ENCODE results near the gene PALM.
A peak's percentile ranks its signal among the peaks of the same experiment; 100 is the strongest.

PALM gene

DNA sequence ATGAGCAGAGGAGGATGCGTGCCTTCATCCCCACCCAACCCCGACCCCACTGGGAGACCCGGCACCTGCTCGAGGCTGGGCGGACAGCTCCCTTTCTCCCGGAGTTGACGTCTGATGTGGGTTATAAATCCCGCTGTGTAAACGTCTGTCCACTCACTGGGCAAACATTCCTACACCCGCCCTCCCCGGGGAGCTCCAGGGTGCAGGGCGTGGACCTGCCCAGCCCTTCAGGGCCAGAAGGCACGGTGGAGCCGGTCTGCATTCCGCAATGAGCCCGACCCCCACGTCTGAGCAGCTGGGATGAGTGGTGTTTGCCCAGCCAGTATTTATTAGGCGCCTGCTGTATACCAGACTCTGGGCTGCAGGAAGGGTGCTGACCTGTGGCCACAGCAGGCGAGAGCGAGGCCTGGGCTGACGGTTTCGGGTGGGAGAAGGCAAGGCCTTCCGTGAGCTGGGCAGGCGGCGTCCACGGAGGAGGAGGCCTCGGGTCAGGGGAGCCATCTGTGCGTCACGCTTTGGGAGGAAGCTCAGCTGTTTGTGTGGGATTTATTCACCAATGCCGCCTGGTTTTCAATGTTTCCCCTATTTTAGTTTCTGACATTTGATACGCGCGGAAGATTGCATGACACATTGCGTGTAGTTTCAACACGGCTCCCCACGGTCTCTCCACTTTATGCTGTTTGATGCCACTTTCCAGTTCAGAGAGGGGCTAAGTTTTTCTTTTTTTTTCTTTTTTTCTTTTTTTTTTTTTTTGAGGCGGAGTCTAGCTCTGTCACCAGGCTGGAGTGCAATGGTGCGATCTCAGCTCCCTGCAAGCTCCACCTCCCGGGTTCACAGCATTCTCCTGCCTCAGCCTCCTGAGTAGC is 44.1 kb downstream of the PALM start:
- peak; percentile 89 for DNase-seq (ENCODE audit: low read depth)

GRCh38 chr19:754530-754929 is 45.8 kb downstream of the PALM start:
- DNase-seq (ENCODE audit: low read depth) = no peak

- no peak for DNase-seq (ENCODE audit: low read depth)
These were observed 46.3 kb downstream of the PALM start for GRCh38 chr19:755063-755462.

DNA sequence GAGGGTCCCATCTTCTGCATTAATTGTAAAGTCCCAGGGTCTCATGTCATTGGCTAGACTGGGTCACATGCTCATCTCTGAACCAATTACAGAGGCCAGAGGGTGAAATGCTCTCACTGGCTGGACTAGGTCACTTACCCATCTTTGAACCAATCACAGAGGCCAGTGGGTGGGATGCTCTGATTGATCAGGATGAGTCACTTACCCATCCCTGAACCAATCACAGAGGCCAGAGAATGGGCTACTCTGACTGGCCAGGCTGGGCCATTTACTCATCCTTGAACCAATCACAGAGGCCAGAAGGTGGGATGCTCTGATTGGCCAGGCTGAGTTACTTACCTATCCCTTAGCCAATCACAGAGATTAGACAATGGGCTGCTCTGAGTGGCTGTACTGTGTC is 47.5 kb downstream of the PALM start:
- peak; percentile 66 for DNase-seq (ENCODE audit: low read depth)

- no peak for DNase-seq (ENCODE audit: low read depth)
These were observed 48.3 kb downstream of the PALM start for GRCh38 chr19:756821-757688.

- no peak for DNase-seq (ENCODE audit: low read depth)
These were observed 49.3 kb downstream of the PALM start for GRCh38 chr19:757811-758668.

GRCh38 chr19:763181-763580 is 54.4 kb downstream of the PALM start:
- no peak for DNase-seq (ENCODE audit: low read depth)

GRCh38 chr19:763869-764268 is 55.1 kb downstream of the PALM start:
- no peak for DNase-seq (ENCODE audit: low read depth)

GRCh38 chr19:764301-764700 is 55.6 kb downstream of the PALM start:
- no peak for DNase-seq (ENCODE audit: low read depth)

GRCh38 chr19:765179-765738 is 56.5 kb downstream of the PALM start:
- no peak for DNase-seq (ENCODE audit: low read depth)

DNA sequence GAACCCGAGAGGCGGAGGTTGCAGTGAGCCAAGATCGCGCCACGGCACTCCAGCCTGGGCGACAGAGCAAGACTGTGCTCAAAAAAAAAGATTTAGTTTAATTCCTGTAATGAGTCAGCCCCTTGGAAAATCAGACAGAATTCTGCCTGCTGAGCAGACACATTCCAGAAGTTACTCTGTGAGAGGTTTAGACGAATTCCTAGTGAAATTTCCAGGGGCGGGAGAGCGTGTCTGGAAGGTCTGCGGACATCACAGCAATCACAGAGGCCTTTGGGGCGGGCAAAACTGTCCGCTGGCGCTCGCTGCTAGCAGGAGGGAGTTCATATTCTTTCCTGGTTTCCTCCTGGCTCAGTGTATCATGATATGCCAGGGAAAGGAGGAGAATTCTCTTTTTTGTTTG is 59.7 kb downstream of the PALM start:
- DNase-seq (ENCODE audit: low read depth) = peak; percentile 71

DNA sequence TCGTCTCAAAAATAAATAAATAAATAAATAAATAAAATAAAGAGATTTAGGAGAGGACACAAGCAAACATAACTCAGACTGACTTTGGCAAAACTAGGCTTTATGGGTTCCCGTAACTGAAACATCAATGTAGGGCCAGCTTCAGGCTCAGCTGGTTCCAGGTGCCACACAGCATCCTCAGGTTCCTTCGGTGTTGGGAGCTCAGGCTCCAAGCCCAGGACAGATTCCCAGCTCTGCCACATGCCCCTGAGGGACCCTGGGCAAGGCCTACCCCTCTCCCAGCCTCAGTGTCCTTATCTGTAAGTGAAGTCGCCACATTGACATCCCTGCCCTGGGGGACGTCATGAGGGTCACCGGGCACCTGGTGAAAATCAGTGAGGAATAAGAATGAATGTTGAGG is 60.9 kb downstream of the PALM start:
- DNase-seq (ENCODE audit: low read depth) = no peak

- DNase-seq (ENCODE audit: low read depth) = peak; percentile 51
These were observed 62.6 kb downstream of the PALM start for GRCh38 chr19:771332-771785.

DNA sequence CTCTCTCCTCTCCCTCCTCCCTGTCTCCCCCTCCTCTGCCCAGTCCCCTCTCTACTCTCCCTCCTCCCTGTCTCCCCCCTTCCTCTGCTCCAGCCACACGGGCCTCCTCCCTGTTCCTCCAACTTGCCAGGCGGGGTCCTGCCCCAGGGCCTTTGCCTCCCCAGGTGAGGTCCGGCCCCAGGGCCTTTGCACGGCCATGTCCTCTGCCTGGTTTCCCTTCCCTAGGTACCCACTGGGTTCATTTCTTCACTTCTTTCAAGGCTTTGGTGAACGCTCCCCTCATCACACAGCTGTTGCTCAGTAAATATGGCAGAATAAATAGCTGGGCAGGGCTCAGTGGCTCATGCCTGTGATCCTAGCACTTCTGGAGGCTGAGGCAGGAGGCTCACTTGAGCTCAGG is 63.3 kb downstream of the PALM start:
- DNase-seq (ENCODE audit: low read depth) = no peak

DNA sequence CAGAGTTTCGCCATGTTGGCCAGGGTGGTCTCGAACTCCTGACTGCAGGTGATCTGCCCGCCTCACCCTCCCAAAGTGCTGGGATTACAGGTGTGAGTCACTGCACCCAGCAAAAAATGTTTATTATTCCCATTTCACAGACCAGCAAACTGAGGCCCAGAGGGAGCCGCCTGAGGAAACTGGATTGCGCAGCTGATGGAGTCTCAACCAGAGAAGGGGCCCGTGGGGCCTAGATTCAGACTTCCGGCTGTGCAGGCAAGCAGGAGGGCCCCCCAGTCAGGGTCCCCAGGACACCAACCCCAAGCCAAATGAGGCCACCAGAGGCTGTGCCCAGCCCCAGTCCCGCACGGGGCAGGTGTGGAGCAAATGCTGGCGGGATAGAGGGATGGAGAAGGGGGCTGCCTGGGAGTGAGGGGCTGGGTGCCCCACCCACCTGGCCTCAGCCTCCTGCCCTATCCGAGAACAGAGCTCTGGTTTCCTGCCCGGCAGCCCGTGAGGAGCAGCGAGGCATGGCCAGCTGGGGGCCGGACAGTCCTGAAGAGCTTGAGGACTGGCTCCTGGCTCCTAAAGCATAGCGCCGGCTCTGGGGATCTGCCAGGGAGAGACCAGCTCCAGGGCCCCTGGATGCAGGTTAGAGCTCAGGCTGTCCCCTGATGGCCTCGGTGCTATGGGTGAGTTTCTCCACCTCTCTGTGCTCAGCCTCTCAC is 64.1 kb downstream of the PALM start:
- DNase-seq (ENCODE audit: low read depth) = no peak

DNA sequence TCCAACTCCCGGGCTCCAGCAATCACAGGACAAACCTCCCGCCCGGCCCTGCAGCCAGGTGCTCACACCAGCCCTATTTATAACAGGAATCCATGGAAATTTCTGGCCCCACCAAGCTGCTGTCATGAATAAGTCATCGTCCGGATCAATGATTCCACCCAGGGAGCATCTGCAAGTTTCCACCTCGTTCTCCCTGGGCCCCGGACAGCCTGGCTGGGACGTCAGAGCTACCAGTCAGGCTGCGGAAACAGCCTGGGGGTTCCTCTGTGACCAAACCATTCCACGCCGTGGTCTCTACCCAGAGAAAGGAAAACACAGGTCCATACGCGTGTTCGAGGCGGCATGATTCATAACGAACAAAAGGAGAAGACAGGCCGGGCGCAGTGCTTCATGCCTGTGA is 67.8 kb downstream of the PALM start:
- peak; percentile 8 for DNase-seq (ENCODE audit: low read depth)

- peak; percentile 96 for DNase-seq (ENCODE audit: low read depth)
These were observed 70.3 kb downstream of the PALM start for GRCh38 chr19:778910-779653.

- no peak for DNase-seq (ENCODE audit: low read depth)
These were observed 72.2 kb downstream of the PALM start for GRCh38 chr19:780935-781334.

- no peak for DNase-seq (ENCODE audit: low read depth)
These were observed 73.1 kb downstream of the PALM start for GRCh38 chr19:781800-782184.

DNA sequence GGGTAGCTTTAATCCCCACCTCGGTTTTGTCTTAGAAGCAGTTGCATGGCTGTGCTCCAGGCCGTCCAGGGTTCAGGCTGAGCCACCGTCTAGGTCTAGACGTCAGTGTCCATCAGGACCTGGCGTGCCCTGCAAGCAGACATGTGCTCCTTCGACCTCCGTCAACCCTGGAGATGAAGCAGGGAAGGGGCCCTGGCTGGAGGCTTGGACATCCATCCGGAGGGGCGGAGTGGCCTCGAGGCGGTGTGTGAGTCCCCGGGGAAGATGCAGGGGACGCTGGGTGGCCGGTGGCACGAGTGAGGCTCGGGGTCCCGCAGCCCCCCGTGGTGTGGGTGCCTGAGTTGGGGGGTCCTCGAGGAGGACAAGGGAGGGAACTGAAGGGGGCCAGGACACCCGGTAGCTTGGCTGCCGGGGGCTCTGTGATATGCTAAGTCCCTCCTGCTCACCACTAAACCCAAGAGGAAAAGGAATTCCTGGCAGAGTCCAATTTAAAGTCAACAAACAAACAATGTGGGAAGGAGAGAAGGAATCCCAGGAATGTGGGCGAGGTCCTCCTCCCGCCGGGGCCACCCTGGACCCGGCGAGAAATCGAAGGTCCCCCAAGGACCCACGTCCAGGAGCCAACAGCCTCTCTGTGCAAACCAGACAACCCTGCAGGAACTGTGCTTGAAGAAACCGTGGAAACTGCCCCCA is 73.6 kb downstream of the PALM start:
- peak; percentile 48 for DNase-seq (ENCODE audit: low read depth)

Data from iris pigment epithelial cell (primary cell).